ENCODE measurements around the gene SESTD1.

Gene SESTD1

GRCh38 chr2:179264368-179265081 lies at the start of gene SESTD1:
TSS of gene SESTD1 (minus strand) at chr2:179264832. CDS start at chr2:179191841, 72,991 bp downstream.
- DNase-seq (ENCODE audit: low read depth in 2 of 2): peak in 1 of 2 donors; percentile 23

- DNase-seq (ENCODE audit: low read depth in 2 of 2): no peak
These were observed 48.4 kb upstream of the SESTD1 start for GRCh38 chr2:179313057-179313456.

GRCh38 chr2:179311101-179311500 lies 46.5 kb upstream of the SESTD1 start:
- DNase-seq (ENCODE audit: low read depth in 2 of 2): no peak

- no peak for DNase-seq (ENCODE audit: low read depth in 2 of 2)
These were observed 43.2 kb upstream of the SESTD1 start for GRCh38 chr2:179307616-179308371.

- DNase-seq (ENCODE audit: low read depth in 2 of 2): no peak
These were observed 40.5 kb upstream of the SESTD1 start for GRCh38 chr2:179305125-179305524.

- no peak for DNase-seq (ENCODE audit: low read depth in 2 of 2)
These were observed 39.8 kb upstream of the SESTD1 start for GRCh38 chr2:179304424-179304823.

- no peak for DNase-seq (ENCODE audit: low read depth in 2 of 2)
These were observed 38.3 kb upstream of the SESTD1 start for GRCh38 chr2:179302764-179303571.

GRCh38 chr2:179302149-179302548 lies 37.5 kb upstream of the SESTD1 start:
- no peak for DNase-seq (ENCODE audit: low read depth in 2 of 2)

GRCh38 chr2:179298666-179299065 lies 34.0 kb upstream of the SESTD1 start:
- DNase-seq (ENCODE audit: low read depth in 2 of 2): no peak

GRCh38 chr2:179297927-179298326 lies 33.3 kb upstream of the SESTD1 start:
- DNase-seq (ENCODE audit: low read depth in 2 of 2): no peak

- no peak for DNase-seq (ENCODE audit: low read depth in 2 of 2)
These were observed 25.7 kb upstream of the SESTD1 start for GRCh38 chr2:179290329-179290728.

- no peak for DNase-seq (ENCODE audit: low read depth in 2 of 2)
These were observed 20.4 kb upstream of the SESTD1 start for GRCh38 chr2:179285060-179285459.

GRCh38 chr2:179277429-179278196 lies 13.0 kb upstream of the SESTD1 start:
- no peak for DNase-seq (ENCODE audit: low read depth in 2 of 2)

- no peak for DNase-seq (ENCODE audit: low read depth in 2 of 2)
These were observed 10.8 kb upstream of the SESTD1 start for GRCh38 chr2:179275253-179276012.

GRCh38 chr2:179274749-179275148 lies 10.1 kb upstream of the SESTD1 start:
- no peak for DNase-seq (ENCODE audit: low read depth in 2 of 2)

- DNase-seq (ENCODE audit: low read depth in 2 of 2): no peak
These were observed 8.9 kb upstream of the SESTD1 start for GRCh38 chr2:179273461-179273962.

GRCh38 chr2:179272406-179273192 lies 8.0 kb upstream of the SESTD1 start:
- DNase-seq (ENCODE audit: low read depth in 2 of 2): no peak

GRCh38 chr2:179270689-179271088 lies 6.1 kb upstream of the SESTD1 start:
- no peak for DNase-seq (ENCODE audit: low read depth in 2 of 2)

- no peak for DNase-seq (ENCODE audit: low read depth in 2 of 2)
These were observed 3.8 kb upstream of the SESTD1 start for GRCh38 chr2:179268277-179268925.
